H1 (cell line): Measurements from ENCODE around the gene ASGR1.

ENCODE experiments used
- EP300 ChIP-seq, 2 experiments: IDR thresholded peaks; 1 replicate in 1 of 2; 2 replicates in 1 of 2; pipeline ENCODE4 v1.6.1; 2011 to 2012; ENCODE audit warnings: low read depth in 2 of 2, low read length in 2 of 2, mild to moderate bottlenecking in 2 of 2, borderline replicate concordance in 1 of 2, inconsistent platforms in 1 of 2, moderate library complexity in 1 of 2
- PHF8 ChIP-seq: fragments of 200-600 bp; sonication (generic); conservative IDR thresholded peaks from 2 replicates; pipeline ENCODE4 v1.7.1; 2012; ENCODE audit warnings: low read depth, mild to moderate bottlenecking, inconsistent platforms, low read length, moderate library complexity

GRCh38 chr17:7156342-7156940 is 22.7 kb downstream of the ASGR1 start:
- TF ChIP-seq EP300 (IDR thresholded peaks at IDR 0.05; ENCODE audit: borderline replicate concordance in 1 of 2, low read depth in 2 of 2, low read length in 2 of 2) (no peak), PHF8 (no peak)
